Coronary artery (tissue), 2 donors: ENCODE results near the gene MFRP.
A peak's percentile ranks its signal among the peaks of the same experiment; 100 is the strongest.

Source experiments
- DNase-seq: peaks from one replicate; pipeline ENCODE4 v3.0.0-alpha.2; 2017; ENCODE audit warnings: low spot score
- H3K27ac ChIP-seq, 2 donors: fragments of 200-600 bp; sonication (generic); one replicate each; pipeline ENCODE4 v1.5.1; 2016 to 2019
- H3K4me3 ChIP-seq: fragments of 200-600 bp; sonication (generic); 2 replicates; pipeline ENCODE4 v1.5.1; 2016; ENCODE audit warnings: mild to moderate bottlenecking, moderate library complexity
- TF ChIP-seq, protein P1 (sequence below): fragments of 200-600 bp; sonication (generic); IDR thresholded peaks from one replicate; pipeline ENCODE4 v1.5.1; 2019; ENCODE audit warnings: antibody characterized with exemption

MFRP gene

DNA sequence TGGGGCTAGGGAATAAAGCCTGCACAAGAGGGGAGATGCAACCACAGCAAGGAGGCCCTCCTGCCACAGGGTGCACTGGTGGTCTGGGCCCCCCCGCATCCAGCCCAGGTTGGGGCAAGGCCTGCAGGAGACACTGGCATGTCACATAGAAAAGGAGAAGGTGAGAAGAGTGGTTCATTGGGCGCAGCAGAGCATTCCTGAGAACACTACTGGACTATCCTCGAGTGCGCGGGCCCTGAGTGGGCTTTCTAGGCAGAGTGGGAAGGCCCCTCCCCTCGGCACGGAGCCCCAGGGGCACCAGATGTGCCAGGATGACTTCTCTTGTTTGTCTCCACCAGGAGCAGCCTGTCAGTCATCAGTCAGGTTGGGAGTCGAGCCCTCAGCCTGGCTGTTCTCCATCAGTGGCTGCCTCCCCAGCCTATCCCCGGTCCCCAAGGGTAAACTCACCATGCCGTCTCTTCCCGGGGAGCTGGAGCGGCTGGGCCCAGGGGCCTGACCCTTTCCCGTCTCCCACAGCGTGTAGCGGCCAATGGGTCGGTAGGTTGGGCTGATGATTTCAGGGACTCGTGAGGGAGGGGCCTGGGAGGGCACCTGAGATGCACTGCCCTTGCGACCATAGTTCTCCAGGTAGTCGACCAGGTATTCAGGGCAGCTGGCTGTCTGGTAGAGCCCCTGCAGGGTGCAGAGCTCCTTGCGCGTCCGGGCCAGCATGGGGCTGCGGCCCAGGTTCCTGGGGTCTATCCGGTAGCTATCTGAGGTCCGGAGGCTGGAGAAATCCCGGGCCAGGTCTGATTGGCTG lies 26.0 kb upstream of the MFRP start:
- TF ChIP-seq, protein P1, sequence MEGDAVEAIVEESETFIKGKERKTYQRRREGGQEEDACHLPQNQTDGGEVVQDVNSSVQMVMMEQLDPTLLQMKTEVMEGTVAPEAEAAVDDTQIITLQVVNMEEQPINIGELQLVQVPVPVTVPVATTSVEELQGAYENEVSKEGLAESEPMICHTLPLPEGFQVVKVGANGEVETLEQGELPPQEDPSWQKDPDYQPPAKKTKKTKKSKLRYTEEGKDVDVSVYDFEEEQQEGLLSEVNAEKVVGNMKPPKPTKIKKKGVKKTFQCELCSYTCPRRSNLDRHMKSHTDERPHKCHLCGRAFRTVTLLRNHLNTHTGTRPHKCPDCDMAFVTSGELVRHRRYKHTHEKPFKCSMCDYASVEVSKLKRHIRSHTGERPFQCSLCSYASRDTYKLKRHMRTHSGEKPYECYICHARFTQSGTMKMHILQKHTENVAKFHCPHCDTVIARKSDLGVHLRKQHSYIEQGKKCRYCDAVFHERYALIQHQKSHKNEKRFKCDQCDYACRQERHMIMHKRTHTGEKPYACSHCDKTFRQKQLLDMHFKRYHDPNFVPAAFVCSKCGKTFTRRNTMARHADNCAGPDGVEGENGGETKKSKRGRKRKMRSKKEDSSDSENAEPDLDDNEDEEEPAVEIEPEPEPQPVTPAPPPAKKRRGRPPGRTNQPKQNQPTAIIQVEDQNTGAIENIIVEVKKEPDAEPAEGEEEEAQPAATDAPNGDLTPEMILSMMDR = no peak
- Histone ChIP-seq H3K4me3 (no peak overlapping the region), H3K27ac (no peak overlapping the region)
- DNase-seq = no peak

DNA sequence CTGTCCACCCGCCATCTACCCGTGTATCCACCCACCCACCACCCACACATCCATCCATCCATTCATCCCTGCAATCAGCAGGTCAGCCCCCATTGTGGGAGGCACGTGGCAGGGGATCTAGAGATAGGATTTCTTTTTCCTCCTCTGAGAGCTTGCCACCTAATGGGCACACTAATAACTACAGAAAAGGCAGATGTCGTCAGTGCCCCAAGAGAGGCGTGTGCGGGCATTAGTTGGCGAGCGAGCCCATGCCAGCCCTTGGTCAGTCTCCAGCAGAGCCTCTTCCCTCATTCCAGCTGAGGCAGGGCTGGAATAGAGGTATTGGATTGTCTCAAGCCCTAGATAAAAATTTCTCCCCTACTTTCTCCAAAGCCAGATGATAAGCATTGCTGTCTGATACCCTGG lies 25.3 kb upstream of the MFRP start:
- H3K27ac ChIP-seq = no peak overlapping the region

DNA sequence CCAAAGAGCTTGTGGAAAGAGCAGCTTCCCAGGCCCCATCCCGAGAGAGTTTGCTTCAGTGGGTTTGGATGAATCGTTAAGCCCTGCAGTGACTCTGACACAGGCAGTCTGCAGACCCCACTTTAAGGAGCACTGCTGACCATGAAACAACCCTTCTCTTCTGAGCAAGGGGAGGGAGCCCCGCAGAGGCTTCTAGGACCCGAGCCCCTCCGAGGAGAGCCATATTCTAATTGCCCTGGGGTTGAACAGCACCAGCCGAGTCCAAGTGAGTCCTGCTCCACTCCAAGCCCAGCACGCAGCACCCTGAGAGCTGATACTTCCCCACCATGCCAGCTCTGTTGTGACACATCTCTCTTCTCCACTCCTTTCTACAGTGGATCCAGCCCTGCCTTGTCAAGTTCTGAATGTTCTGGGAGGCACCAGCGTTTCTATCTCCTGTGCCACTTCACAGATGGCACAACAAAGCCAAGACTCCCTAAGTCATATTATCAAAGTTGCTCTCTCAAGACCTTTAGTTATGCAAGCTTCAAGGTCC lies 24.6 kb upstream of the MFRP start:
- H3K4me3 ChIP-seq = no peak overlapping the region
- H3K27ac ChIP-seq = peak overlapping the region; percentile 17 to 40
- DNase-seq = no peak
- TF ChIP-seq, protein P1 = no peak

More for the DNA sequence above, 25.3 kb upstream of the MFRP start:
- TF ChIP-seq, protein P1 = no peak
- no peak overlapping the region for H3K4me3 ChIP-seq
- no peak for DNase-seq

DNA sequence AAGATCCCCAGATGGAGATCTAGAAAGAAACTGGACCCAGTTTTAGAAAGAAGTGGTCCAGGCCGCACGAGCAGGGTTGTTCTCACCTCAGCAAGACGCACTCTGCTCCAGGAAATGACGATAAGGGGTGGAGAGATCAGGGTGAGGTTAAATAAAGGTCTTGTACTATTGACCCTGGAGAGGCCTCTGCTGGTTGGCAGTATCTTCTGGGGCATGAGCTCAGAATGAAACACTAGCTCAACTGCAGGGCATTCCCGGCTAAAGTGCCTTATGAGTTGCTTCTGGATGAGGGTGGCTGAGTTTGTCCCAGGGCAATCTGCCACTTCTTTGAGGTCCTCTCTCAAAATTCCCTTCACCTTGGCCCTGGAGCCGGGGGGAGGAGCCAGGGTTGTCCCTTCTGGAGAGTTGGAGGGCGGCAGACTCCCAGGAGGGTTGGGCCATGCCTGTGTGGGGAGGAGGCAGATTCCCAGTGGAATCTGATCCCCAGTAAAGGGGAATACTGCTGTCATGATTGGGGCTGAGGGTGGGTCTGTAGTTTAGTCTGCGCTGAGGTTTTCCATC lies 24.1 kb upstream of the MFRP start:
- no peak for DNase-seq
- TF ChIP-seq, protein P1 = no peak
- Histone ChIP-seq H3K27ac (peak overlapping the region; percentile 17 to 40), H3K4me3 (no peak overlapping the region)

DNA sequence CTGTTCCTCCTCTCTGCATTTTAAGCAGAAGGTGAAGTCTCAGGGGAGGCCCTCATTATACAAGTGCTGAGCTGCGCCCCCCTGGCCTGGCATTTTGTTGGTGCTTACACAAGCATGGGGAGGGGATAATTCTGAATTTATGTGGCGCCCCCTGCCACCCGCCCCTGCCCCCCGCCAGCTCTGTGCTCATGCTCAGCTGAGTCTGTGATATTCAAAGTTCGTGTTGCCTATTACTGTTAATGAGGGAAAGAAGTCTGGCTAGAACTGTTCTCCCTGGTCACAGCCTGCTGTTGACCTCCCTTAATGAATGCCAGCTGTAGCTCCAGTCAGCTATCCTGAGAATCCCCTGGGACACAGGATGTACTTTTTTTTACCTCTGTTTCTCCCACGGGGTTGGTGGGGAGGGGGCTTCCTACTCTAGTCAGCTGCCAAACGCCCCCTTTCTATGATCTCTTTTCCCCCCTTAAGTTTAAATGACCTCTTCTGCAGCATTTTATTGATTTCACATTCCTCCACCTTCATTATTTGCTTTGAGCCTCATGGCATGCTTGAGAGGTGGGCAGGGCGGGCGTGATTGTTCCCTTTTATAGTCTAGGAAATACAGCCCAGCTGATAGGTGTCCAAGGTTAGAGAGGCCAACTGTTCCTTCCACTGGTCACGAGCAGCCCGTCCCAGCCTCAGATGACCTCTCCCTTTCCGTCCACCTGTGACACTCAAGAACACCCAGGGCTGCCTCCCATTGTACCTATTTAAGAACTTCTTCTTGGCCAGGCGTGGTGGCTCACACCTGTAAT lies 22.8 kb upstream of the MFRP start:
- no peak overlapping the region for H3K4me3 ChIP-seq
- no peak overlapping the region for H3K27ac ChIP-seq
- DNase-seq = no peak
- TF ChIP-seq, protein P1 = no peak

DNA sequence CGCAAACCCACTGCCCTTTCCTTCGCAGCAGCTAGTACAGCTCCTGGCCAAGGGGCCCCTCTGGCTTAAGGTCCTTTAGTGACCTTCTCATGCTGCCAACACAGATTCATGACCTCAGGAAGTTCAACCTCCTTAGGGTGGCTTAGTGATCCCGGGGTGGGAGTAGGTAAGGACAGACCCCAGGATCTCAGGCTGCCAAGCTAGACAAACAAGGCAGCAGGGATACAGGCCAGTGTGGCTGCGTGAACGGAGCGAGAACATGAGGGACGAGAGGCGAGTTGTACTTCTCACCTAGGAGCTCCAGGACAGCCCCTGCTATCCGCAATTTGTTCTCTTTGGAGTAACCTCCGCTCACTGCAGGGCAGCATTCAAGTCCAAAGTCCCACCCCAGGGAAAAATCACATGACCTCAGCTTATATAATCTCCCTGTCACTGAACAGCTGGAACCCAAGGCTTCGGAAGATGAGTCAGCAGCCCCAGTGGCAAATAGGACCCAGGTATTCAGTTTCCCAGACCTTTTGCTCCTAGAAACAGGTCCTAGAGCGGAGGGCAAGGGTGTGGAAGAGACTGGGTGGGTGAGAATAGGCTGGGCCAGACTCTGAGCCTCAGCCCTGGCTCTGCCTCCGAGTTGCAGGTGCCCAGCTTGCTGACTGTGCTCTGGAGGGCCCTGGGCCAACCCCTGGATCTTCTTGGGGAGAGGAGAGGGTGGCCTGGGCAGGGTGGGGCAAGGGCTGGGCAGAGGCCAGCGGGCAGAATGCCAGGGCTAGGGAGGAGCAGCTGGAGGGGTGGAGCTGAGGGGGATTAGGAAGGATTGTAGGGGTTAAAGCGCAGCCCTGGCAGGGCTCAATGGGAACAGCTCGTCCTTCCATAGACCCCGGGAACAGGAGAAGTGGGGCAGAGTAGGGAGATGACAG lies 21.9 kb upstream of the MFRP start:
- no peak for DNase-seq
- TF ChIP-seq, protein P1 = no peak
- Histone ChIP-seq H3K4me3 (no peak overlapping the region), H3K27ac (peak overlapping the region in 1 of 2 donors; percentile 10)
